CD4-positive, alpha-beta T cell treated with Interleukin-12 subunit alpha and Interleukin-12 subunit beta, for 1 hour (primary cell): ENCODE measurements around the gene PDLIM7.

ENCODE experiments used
- DNase-seq: peaks from one replicate; pipeline ENCODE4 v3.0.0-alpha.2; 2020

The PDLIM7 gene

DNA sequence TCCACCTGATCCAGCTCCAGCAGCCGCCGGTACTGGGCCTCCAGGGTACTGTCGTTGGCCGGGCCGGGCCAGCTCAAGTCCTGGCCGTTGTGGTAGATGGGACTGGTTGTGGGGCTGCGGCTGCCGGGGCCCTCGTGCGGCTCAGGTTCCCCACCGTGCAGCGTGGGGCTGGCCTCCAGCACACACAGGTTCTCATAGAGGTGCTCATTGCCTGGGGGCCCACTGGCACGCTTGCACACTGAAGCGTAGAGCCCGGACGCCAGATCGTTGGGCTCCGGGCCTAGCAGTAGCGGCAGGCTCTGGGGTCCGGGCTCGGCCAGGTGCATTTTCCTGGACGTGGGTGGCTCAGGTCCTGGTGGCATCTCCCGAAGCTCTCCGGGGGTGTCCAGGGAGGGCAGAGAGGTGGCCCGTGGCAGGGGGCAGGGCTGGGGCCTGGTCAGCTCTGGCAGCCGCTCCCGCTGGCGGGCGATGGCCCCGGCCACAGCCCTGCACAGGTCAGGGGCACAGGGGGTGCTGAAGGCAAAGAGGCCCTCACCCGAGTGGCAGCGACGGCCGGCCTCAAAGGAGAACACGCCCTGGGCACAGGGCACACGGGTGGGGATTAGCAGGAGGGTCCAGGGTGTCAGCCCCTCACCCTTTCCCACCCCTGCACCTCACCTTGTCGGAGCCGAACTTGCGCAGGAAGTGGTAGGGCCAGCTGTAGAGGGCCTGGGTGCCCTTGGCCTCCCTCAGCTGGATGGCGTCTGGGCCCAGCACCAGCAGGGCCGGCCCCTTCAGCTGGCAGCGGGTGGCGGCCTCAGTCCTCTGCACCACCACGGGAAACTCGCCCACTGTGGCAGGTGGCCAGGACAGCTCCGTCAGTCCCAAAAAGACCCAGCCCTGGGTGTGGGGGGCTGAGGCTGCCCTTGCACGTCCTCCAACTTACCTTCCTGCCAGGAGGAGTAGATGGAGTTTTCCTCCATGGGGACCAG is 7.0 kb upstream of the PDLIM7 start:
- DNase-seq: no peak

DNA sequence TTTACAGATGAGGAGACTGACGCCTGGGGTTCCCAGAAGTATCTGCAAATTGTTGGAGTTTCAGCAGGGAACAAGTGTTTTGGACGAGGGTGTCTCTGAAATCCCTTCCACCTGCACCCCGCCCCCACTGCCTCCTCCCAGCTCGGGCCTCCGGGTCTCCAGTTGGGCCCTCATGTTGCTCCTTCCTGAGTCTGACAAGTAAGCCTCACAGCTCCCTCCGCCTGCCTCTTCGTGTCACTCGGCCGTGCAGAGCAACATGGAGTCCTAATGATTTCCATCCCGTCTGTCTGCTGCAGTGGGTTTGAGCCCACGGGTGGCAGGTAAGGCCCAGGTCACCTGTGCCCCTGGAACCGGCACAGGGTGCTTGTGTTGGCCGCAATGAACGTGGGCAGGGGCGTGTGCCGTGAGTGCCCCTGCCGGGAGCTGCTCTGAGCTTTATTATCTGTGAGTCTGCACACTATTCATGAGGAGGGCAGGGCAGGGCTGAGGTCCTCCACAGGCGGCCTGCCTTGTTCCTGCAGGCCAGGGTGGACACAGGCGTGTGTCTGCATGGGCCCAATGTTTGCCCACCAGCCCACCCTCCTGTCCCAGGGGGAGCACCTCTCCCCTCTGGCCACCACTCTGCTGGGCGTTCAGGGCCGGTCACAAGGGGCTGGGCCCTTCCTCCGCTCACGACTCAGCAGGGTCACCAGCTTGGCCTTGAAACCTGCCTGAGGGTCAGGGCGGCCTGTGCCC is 6.1 kb upstream of the PDLIM7 start:
- no peak for DNase-seq

DNA sequence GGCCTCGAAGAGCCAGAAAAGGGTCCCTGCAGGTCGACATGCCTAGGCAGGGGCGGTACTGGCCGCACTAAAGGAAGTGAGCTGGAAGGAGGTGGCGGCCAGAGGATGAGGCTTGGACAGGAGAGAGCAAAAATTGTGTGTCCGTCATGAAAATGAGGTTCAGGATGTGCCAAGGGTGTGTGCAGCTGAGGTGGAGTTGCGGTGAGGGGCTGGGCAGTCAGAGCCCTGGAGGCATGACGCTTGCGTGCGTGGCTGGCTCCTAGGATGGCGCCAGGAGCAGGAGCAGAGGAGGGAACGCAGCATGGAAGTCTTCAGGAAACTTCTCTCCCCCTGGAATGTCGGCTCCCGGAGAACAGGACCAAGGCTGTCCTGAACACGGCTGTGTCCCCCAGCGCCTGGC is 5.5 kb upstream of the PDLIM7 start:
- no peak for DNase-seq

GRCh38 chr5:177501874-177502678 is 4.7 kb upstream of the PDLIM7 start:
- no peak for DNase-seq

DNA sequence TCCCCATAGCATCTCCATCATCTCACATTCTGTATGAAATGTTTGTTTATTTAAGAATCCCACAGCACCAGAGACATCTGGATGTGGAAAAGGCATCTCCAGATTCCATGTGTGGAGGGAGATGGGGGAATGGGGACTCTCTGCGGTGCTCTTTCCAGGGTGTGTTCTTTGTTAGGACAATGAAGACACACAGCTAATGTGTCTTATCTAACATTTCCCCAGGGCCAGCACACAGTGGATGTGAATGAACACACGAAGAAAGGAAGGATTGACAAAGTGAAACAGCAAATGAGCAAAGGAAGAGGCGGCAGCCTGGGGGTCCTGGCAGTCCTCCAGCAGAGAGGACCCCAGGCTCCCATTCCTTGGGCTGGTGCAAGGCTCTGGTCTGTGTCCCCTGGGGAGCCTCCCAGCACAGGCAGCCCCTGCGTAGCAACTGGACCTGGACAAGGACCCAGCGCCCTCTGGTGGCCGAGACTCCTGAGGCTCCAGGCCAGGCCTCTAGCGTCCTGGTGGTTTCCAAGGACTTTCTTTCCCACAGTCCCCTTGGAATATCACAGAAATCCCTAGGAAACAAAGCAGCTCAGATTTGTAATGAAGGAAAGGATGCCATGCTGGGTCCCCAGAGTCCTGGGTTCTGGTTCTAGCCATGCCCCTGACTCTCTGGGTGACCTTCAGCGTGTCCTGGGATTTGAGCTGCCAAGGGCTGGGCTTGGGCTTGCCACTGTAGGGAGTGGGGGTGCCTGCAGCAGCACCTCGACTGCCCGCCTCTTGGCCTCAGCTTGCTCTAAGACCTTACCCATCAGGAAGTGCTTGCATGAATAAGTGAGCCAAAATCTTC is 3.5 kb upstream of the PDLIM7 start:
- DNase-seq: peak; percentile 85

DNA sequence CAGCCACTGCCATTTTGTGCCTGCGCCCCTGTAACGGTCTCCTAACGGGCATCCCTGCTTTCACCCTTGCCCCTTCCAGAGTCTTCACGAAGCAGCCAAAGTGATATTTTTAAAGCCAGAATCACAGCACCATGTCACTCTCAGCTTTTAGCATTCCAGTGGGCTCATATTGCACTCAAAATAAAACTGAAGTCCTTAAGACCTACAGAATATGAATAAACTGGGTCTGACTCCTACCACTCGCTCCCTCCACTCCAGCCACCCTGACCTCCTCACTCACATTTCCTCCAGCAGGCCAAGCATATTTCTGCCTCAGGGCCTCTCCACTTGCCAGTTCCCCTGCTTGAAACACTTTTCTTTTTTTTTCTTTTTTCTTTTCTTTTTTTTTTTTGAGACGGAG is 2.4 kb upstream of the PDLIM7 start:
- no peak for DNase-seq

GRCh38 chr5:177498013-177498787 is 796 bp upstream of the PDLIM7 start:
- no peak for DNase-seq

DNA sequence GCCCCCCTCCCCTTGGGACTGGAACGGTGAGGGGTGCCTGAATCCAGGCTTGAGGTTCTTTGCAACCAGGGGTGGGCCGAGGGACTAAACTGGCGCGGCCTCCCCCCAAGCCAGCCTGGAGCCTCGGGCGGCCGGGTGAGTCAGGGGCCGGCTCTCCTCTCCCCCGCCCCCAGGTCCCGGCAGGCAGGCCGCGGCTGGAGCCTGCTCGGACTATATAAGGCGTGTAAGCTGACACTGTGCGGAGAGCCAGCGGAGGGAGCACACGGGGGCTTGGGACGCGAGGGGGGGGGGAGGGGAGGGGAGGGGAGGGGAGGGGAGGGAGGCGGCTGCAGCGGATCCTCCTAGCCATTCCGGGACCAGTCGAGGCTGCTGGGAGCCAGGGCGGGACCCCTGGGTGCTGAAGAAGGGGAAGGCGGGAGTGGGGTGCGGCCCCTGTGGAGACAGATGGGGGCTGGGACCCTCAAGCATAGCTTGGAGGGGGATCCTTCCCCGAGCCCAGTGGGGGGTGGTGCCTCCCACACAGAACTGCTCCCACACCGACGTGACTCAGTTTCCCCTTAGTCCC is 595 bp downstream of the PDLIM7 start:
- DNase-seq: no peak

DNA sequence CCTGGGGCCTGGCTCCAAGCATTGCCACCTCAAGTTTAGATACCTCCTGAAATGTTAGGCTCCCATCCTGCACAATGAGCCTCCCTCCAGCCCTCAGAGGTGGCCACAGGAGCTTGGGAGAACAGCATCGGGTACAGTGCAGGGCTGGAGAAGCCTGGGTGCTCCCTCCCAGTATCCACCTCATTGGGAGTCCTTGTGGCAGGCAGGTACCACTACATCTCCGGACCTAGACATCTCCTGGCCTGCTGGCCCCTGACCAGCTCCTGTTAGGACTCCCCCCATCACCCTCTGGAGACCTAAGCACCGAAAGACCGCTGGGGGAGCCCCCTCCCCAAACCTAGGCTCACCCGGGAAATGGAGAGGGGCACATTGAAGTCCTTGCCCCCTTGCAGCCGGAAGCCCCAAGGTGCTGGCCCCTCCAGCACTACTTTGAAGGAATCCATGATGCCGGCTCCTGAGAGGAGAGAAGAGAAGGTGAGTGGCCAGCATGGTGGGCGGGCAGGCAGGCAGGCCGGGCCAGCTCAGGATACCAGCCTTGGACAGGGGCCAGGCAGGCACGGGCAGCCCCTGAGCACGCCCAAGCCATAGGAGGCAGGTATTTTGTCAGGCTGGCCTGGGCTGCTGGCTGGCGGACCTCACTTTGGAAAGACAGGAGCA is 1.2 kb downstream of the PDLIM7 start:
- DNase-seq: no peak

DNA sequence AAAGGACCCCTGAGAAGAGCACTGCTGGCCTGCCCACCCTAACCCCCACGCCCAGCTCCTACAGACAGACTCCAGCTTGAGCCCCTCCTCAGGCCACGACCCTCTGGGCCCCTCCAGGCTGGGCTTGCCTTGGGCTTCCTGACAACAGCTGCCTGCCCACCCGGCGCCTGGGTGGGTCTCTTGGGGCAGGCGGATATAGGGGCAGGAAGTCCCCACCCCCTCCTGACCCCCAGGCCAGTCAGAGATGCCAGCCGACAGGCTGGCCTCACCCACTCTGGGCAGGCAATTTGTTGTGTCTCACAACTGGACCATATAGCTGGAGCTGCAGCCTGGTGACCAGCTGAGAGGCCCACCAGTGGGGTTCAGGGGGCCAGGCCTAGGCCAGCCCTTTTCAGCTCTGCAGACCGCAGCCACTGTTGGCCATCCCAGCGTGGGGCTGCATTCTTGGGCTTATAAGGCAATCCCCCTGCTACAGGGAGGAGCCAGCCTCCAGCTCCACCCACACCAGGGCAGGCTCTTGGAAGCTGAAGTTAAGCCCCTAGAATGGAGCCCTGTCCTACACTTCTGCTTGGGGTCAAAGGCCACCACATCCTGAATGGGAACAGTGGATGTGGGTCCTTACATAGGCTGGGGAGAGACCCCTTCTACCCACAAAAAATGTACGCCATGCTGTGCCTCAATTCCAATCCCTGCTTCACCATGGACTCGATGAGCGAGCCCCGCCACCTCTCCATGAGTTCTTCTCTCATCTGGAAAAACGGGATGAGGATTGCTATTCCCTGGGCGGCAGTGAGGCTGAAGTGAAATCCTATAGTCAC is 2.0 kb downstream of the PDLIM7 start:
- no peak for DNase-seq

- DNase-seq: peak; percentile 30
These were observed 2.8 kb downstream of the PDLIM7 start for GRCh38 chr5:177494346-177495195.

- DNase-seq: no peak
These were observed 3.5 kb downstream of the PDLIM7 start for GRCh38 chr5:177493795-177494345.

- DNase-seq: no peak
These were observed 4.6 kb downstream of the PDLIM7 start for GRCh38 chr5:177492841-177493240.

- no peak for DNase-seq
These were observed 5.2 kb downstream of the PDLIM7 start for GRCh38 chr5:177491983-177492746.

DNA sequence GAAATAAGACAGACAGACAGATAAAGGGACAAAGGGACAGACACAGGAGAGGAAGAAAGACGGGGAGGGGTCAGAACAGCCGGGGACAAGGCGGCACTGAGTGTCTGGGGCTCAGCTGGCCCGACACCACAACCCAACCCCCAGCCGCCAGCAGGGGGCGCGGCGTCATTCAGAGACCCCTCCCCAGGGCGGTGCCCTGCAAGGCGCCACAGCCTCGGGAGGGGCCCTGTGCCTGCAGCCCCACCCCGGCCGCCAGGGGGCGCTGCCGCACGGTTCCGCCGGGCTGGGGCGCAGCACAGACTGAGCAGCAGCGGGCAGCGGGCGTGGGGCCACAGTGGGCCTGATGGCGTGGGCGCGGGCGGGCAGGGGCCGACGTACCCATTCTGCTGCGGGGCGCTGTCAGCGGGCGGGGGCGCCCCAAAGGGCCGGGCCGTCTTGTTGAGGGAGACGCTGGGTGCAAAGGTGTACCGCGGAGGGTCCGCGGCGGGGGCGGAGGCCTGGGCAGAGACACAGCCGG is 5.9 kb downstream of the PDLIM7 start:
- DNase-seq: no peak

DNA sequence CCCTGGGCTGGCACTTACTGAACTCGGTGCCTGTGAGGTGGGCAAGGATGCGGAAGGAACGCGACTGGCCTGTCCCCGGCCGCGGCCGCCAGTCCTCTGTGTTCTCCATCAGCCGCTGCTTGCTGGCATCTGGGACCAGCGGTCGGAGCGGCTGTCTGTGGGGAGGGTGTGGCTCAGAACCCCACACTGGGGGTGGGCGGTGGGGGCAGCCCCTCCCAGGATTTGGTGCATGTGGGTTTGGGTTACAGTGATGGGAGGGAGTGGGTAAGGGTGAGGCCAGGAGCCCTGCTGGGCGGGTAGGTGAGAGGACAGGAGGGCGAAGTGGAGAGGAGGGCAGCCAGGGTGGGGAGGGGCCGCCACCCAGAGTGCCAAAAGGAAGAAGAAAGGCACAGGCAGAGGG is 6.4 kb downstream of the PDLIM7 start:
- DNase-seq: no peak

- no peak for DNase-seq
These were observed 7.0 kb downstream of the PDLIM7 start for GRCh38 chr5:177490311-177490991.
